Erythroblast (primary cell): ENCODE results near the gene GAGE13.
"Not testable (repeated sequence)": the region's sequence is repeated elsewhere in the genome, so short reads cannot be mapped to it uniquely, and the experiment has no call there.

ENCODE experiments used
- GATA1 ChIP-seq: IDR thresholded peaks from 2 replicates; pipeline ENCODE4 v1.6.1; 2011; ENCODE audit warnings: low read depth, mild to moderate bottlenecking, control low read depth, low read length, moderate library complexity
- POLR2A ChIP-seq: IDR thresholded peaks from 2 replicates; pipeline ENCODE4 v1.6.1; 2011; ENCODE audit warnings: mild to moderate bottlenecking, low read length

DNA sequence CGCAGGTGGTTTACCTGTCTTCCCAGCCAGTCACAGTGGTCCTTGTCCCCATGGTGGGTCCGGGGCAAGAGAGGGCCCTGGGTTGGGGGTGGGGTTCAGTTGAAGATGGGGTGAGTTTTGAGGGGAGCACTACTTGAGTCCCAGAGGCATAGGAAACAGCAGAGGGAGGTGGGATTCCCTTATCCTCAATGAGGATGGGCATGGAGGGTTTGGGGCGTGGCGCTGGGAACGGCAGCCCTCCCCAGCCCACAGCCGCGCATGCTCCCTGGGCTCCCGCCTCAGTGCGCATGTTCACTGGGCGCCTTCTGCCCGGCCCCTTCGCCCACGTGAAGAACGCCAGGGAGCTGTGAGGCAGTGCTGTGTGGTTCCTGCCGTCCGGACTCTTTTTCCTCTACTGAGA lies at the start of gene GAGE13:
- TF ChIP-seq POLR2A, GATA1: not testable (repeated sequence)
